Activated T-cell treated with anti-CD3 and anti-CD28 coated beads, Interleukin-2, amount 50 U/mL, for 24 hours (primary cell): ENCODE measurements around the gene SAMD1.

Experiments
- DNase-seq: peaks from one replicate; pipeline ENCODE4 v3.0.0-alpha.2; 2020
- H3K27ac Mint-ChIP-seq: 2 replicates; pipeline ENCODE4 v1.8.0; 2020; ENCODE audit warnings: mild to moderate bottlenecking, mixed read lengths
- H3K27me3 Mint-ChIP-seq: 2 replicates; pipeline ENCODE4 v1.8.0; 2020; ENCODE audit warnings: mixed read lengths
- H3K36me3 Mint-ChIP-seq: 2 replicates; pipeline ENCODE4 v1.8.0; 2020; ENCODE audit warnings: low read depth, mixed read lengths
- H3K4me1 Mint-ChIP-seq: 2 replicates; pipeline ENCODE4 v1.8.0; 2020; ENCODE audit warnings: low read depth, mixed read lengths
- H3K4me3 Mint-ChIP-seq: 2 replicates; pipeline ENCODE4 v1.8.0; 2020; ENCODE audit warnings: mild to moderate bottlenecking, moderate library complexity, mixed read lengths
- H3K9me3 Mint-ChIP-seq: 2 replicates; pipeline ENCODE4 v1.8.0; 2020; ENCODE audit warnings: mixed read lengths

SAMD1 gene

GRCh38 chr19:14090509-14091080 is at the start of gene SAMD1:
Gene SAMD1, minus strand, starts transcription at chr19:14090751.
- no peaks in the 10 kb centered on the region for H3K27me3 Mint-ChIP-seq
- peak within 1 kb of the TSS; percentile 92 for H3K4me3 Mint-ChIP-seq
- H3K4me1 Mint-ChIP-seq, result peaks cover 30% of the 10 kb centered on the region
- peak within 1 kb of the TSS; percentile 98 for H3K27ac Mint-ChIP-seq
- peak; percentile 85 for DNase-seq
- H3K9me3 Mint-ChIP-seq, result peaks cover 9% of the 10 kb centered on the region
- H3K36me3 Mint-ChIP-seq, result peaks cover 46% of the 10 kb centered on the region

GRCh38 chr19:14139944-14140343 is 49.4 kb upstream of the SAMD1 start:
- Mint-ChIP-seq H3K9me3 (no peaks in the 10 kb centered on the region), H3K4me3 (no peak overlapping the region), H3K4me1 (peaks cover 45% of the 10 kb centered on the region), H3K27me3 (no peaks in the 10 kb centered on the region), H3K36me3 (peaks cover 25% of the 10 kb centered on the region), H3K27ac (peak overlapping the region; percentile 26)
- DNase-seq, result no peak

- H3K4me1 Mint-ChIP-seq, result peaks cover 53% of the 10 kb centered on the region
- peak overlapping the region; percentile 89 for H3K4me3 Mint-ChIP-seq
- no peaks in the 10 kb centered on the region for H3K27me3 Mint-ChIP-seq
- H3K36me3 Mint-ChIP-seq, result peaks cover 33% of the 10 kb centered on the region
- no peaks in the 10 kb centered on the region for H3K9me3 Mint-ChIP-seq
- no peak for DNase-seq
- peak overlapping the region; percentile 52 for H3K27ac Mint-ChIP-seq
These were observed 48.2 kb upstream of the SAMD1 start for GRCh38 chr19:14138576-14139265.

DNA sequence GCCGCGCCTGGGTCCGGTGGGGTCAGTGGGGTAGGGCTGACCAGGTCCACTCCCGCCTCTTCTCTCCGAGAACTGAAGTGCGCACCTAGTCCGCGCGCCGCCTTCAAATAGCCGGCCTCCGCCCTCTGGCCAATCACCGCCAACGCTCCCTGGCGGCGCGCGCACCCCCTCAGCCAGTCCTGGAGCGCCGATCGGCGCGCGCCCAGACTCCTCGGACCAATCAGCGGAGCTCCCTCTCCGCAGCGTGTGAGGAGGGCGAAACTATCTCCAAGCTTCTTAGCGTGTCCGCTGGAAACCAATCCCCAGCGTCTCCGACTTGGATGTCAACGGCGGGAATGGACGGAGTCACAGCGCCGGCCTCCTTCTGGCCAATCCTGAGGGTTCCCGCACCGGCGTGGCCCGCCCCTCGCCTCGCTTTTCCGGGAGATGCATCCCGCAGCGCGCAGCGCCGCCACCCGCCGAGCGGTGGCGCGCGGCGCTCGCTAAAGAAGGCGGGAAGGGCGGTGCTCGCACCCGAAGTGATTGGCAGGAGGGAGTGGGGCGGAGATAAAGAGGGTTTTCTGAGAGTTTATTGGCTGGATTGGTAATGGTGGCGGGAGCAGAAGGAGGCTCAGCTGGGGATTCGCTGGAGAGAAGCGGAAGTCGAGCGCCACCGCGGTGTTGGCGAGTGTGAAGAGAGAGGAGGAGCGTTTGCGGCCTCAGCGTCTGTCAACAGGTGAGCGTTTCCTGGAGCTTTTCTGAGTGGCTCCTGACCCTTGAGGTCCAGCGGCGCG is 46.1 kb upstream of the SAMD1 start, which contains the start of gene ASF1B:
TSS of gene ASF1B (minus strand) at position 81 of the 773 bp plus-strand sequence. CDS start 133 bp downstream, outside the sequence.
- H3K27me3 Mint-ChIP-seq, result no peaks in the 10 kb centered on the region
- peaks cover 41% of the 10 kb centered on the region for H3K4me1 Mint-ChIP-seq
- H3K9me3 Mint-ChIP-seq, result no peaks in the 10 kb centered on the region
- peak within 1 kb of the TSS; percentile 98 for H3K27ac Mint-ChIP-seq
- peak within 1 kb of the TSS; percentile 89 for H3K4me3 Mint-ChIP-seq
- peak; percentile 97 for DNase-seq
- H3K36me3 Mint-ChIP-seq, result peaks cover 46% of the 10 kb centered on the region

DNA sequence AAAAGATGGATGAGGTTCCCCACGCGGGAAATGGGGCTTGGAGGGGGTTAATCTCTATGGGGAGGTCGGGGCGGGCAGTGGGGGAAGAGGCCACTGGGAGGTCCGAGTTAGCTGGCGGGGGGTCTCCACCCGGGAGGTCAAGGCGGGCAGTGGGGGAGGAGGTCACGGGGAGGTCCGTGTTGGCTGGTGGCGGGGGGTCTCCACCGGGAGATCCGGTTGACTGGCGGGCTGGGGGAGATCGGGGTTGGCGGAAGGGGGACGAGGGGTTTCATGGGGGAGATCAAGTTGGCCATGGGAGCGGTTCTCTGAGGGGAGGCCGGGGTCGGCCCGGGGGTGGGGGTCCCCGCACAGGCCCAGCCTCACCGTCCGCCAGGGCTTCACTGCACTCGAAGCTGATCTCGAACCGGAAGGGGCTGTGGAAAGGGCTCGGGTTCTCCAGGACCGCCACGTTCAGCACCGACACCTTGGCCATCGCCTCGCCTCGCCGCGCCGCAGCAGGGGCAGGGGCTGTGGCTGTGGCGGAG is 45.5 kb upstream of the SAMD1 start:
- Mint-ChIP-seq H3K27me3 (no peaks in the 10 kb centered on the region), H3K36me3 (peaks cover 46% of the 10 kb centered on the region), H3K4me1 (peaks cover 35% of the 10 kb centered on the region)

GRCh38 chr19:14135355-14135754 is 44.8 kb upstream of the SAMD1 start:
- Mint-ChIP-seq H3K27me3 (no peaks in the 10 kb centered on the region), H3K4me3 (peak overlapping the region; percentile 89), H3K9me3 (no peaks in the 10 kb centered on the region), H3K4me1 (peaks cover 32% of the 10 kb centered on the region), H3K36me3 (peaks cover 45% of the 10 kb centered on the region), H3K27ac (peak overlapping the region; percentile 98)
- DNase-seq, result no peak

More for the DNA sequence above, 45.5 kb upstream of the SAMD1 start:
- H3K4me3 Mint-ChIP-seq, result peak overlapping the region; percentile 89
- DNase-seq, result no peak
- no peaks in the 10 kb centered on the region for H3K9me3 Mint-ChIP-seq
- H3K27ac Mint-ChIP-seq, result peak overlapping the region; percentile 98

- Mint-ChIP-seq H3K4me3 (no peak overlapping the region), H3K36me3 (peaks cover 57% of the 10 kb centered on the region), H3K27ac (no peak overlapping the region), H3K9me3 (no peaks in the 10 kb centered on the region), H3K27me3 (no peaks in the 10 kb centered on the region), H3K4me1 (no peaks in the 10 kb centered on the region)
- no peak for DNase-seq
These were observed 37.5 kb upstream of the SAMD1 start for GRCh38 chr19:14127929-14128509.

GRCh38 chr19:14127176-14127575 is 36.6 kb upstream of the SAMD1 start:
- Mint-ChIP-seq H3K27me3 (no peaks in the 10 kb centered on the region), H3K9me3 (no peaks in the 10 kb centered on the region), H3K4me3 (no peak overlapping the region), H3K36me3 (peaks cover 59% of the 10 kb centered on the region), H3K4me1 (no peaks in the 10 kb centered on the region), H3K27ac (no peak overlapping the region)
- DNase-seq, result no peak

DNA sequence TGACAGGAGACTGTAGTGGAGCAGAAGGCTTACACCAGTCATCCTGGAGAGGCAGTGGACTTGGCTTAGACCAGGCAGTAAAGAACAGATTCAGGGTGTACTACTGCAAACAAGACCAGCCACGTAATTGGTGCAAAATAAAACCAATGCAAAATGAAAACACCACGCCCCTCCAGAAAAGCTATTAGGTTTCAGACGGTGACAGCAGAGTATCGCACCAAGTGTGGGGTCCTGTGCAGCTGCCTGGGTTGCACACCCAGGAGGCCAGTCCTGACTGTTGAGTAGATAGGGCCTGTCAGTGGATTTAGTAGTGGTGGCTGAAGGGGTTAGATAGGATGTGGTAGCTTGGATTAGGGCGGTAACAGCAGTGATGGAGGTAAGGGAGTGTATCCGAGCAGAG is 32.4 kb upstream of the SAMD1 start:
- Mint-ChIP-seq H3K27ac (no peak overlapping the region), H3K27me3 (no peaks in the 10 kb centered on the region), H3K9me3 (no peaks in the 10 kb centered on the region), H3K4me3 (no peak overlapping the region), H3K4me1 (peaks cover 9% of the 10 kb centered on the region), H3K36me3 (peaks cover 62% of the 10 kb centered on the region)
- no peak for DNase-seq

DNA sequence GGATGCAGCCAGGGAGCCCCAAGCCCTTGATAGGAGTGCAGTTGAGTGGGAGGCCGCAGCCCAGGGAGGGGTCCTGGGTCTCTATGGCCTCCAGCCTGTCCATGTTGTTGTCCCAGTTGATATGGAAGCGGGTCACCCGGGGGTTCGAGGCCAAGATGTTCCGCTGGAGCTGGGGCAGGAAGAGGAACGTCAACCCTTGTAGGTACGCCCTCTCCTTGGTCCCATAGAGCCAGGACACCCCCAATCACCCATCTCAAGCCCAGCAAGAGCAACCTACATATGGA is 29.9 kb upstream of the SAMD1 start:
- H3K36me3 Mint-ChIP-seq, result peaks cover 46% of the 10 kb centered on the region
- no peak for DNase-seq
- H3K4me1 Mint-ChIP-seq, result peaks cover 24% of the 10 kb centered on the region
- H3K27ac Mint-ChIP-seq, result peak overlapping the region; percentile 3
- H3K4me3 Mint-ChIP-seq, result no peak overlapping the region
- H3K9me3 Mint-ChIP-seq, result no peaks in the 10 kb centered on the region
- no peaks in the 10 kb centered on the region for H3K27me3 Mint-ChIP-seq

GRCh38 chr19:14119644-14120496 is 29.3 kb upstream of the SAMD1 start:
- no peak for DNase-seq
- Mint-ChIP-seq H3K4me3 (no peak overlapping the region), H3K27me3 (no peaks in the 10 kb centered on the region), H3K4me1 (peaks cover 29% of the 10 kb centered on the region), H3K9me3 (no peaks in the 10 kb centered on the region), H3K36me3 (peaks cover 40% of the 10 kb centered on the region), H3K27ac (peak overlapping the region; percentile 3)

- Mint-ChIP-seq H3K4me1 (peaks cover 32% of the 10 kb centered on the region), H3K36me3 (peaks cover 33% of the 10 kb centered on the region), H3K27ac (peak overlapping the region; percentile 90), H3K4me3 (peak overlapping the region; percentile 81), H3K27me3 (no peaks in the 10 kb centered on the region), H3K9me3 (no peaks in the 10 kb centered on the region)
- DNase-seq, result no peak
These were observed 28.6 kb upstream of the SAMD1 start for GRCh38 chr19:14119146-14119545.

DNA sequence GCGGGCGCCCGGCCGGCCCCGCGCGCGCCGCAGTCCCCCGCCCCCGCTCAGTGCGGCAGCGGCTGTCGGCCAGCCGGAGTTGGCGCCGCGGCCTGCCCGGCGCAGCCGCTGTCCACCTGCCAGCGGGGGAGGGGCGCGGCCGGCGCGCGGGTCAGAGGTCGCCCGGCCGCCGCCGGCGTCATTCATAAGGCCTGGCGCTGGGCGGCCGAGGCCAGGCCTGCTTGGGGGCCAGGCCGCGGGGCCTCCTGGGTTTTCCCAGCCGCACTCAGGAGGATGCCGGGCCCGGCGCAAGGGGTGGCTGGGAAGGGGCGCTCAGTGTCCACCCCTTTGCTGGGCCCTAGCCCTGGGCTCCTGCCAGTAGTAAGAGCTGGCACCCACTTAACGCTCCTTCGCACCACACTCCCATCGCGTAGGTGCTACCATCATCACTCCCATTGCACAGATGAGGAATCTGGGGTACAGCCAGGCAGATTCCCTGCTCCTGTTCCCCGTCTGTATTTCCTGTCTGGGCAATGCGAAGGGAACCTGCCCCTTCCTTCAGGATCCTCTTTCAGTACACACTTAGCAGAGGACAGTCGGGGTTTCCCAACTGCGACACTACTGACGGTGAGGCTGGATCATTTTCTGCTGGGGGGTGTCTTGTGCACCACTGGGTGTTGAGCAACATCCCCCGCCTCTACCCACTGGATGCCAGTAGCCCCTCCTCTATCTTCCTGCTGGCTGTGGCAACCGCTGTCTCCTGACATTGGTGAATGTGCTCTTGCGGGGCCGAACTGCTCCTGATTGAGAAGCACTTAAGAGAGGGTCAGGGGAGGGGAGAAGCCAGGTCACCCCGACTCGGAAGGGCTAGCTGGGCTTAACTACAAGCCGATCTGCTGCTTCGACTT is 27.9 kb upstream of the SAMD1 start:
- Mint-ChIP-seq H3K27ac (peak overlapping the region; percentile 90), H3K4me3 (peak overlapping the region; percentile 81), H3K27me3 (no peaks in the 10 kb centered on the region), H3K4me1 (peaks cover 39% of the 10 kb centered on the region), H3K9me3 (no peaks in the 10 kb centered on the region), H3K36me3 (peaks cover 29% of the 10 kb centered on the region)
- DNase-seq, result peak; percentile 60
